Mammary epithelial cell (primary cell): ENCODE data around the gene RABGAP1L.
"Not testable (repeated sequence)": the region's sequence is repeated elsewhere in the genome, so short reads cannot be mapped to it uniquely, and the experiment has no call there.

Source experiments
- EZH2 ChIP-seq: IDR thresholded peaks from 2 replicates; pipeline ENCODE4 v1.6.1; 2012; ENCODE audit warnings: low read length, inconsistent platforms, borderline replicate concordance
- TF ChIP-seq, protein P1 (sequence below), 2 donors: IDR thresholded peaks in 1 of 2; conservative IDR thresholded peaks in 1 of 2; 2 replicates each; pipeline ENCODE4 v1.5.1; 2011 to 2012; ENCODE audit warnings: inconsistent platforms in 2 of 2, low read length in 2 of 2, mild to moderate bottlenecking in 2 of 2, control low read depth in 1 of 2, low read depth in 1 of 2; ENCODE audit not compliant: insufficient read depth in 1 of 2; ENCODE audit errors: extremely low read depth in 1 of 2

DNA sequence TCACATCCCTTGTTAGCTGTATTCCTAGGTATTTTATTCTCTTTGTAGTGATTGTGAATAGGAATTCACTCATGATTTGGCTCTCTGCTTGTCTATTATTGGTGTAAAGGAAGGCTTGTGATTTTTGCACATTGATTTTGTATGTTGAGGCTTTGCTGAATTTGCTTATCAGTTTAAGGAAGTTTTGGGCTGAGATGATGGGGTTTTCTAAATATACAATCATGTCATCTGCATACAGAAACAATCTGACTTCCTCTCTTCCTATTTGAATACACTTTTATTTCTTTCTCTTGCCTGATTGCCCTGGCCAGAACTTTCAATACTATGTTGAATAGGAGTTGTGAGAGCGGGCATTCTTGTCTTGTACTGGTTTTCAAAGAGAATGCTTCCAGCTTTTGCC, 32.1 kb upstream of the RABGAP1L start:
- TF ChIP-seq, protein P1, sequence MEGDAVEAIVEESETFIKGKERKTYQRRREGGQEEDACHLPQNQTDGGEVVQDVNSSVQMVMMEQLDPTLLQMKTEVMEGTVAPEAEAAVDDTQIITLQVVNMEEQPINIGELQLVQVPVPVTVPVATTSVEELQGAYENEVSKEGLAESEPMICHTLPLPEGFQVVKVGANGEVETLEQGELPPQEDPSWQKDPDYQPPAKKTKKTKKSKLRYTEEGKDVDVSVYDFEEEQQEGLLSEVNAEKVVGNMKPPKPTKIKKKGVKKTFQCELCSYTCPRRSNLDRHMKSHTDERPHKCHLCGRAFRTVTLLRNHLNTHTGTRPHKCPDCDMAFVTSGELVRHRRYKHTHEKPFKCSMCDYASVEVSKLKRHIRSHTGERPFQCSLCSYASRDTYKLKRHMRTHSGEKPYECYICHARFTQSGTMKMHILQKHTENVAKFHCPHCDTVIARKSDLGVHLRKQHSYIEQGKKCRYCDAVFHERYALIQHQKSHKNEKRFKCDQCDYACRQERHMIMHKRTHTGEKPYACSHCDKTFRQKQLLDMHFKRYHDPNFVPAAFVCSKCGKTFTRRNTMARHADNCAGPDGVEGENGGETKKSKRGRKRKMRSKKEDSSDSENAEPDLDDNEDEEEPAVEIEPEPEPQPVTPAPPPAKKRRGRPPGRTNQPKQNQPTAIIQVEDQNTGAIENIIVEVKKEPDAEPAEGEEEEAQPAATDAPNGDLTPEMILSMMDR (conservative IDR thresholded peaks at IDR 0.05 in 1 of 2, IDR thresholded peaks at IDR 0.05 in 1 of 2; ENCODE audit: extremely low read depth in 1 of 2, insufficient read depth in 1 of 2, low read depth in 1 of 2, low read length in 2 of 2) = not testable (repeated sequence)
- TF ChIP-seq EZH2 = not testable (repeated sequence)
